Activated naive CD4-positive, alpha-beta T cell treated with anti-CD3 and anti-CD28 coated beads, Interleukin-2, amount 50 U/mL, for 72 hours (primary cell): Measurements from ENCODE around the gene STOML2. TPM values are rescaled to one million over a fixed set of nuclear protein-coding genes. Genes with fewer than 3 reads are reported as not detected.

Experiments used
- ATAC-seq, 2 donors: fragments of 150-1000 bp; cut with Tn5 transposase; 2 replicates each; pipeline ENCODE4 v1.10.0; 2021; ENCODE audit warnings: mild to moderate bottlenecking in 2 of 2, moderate library complexity in 2 of 2
- DNase-seq, 2 donors: peaks; one replicate each; pipeline ENCODE4 v3.0.0; 2021 to 2022; ENCODE audit warnings: low spot score in 2 of 2
- H3K27ac Mint-ChIP-seq, 2 donors: one replicate each; pipeline ENCODE4 v1.8.0; 2022; ENCODE audit warnings: mild to moderate bottlenecking in 2 of 2, mixed read lengths in 2 of 2
- H3K36me3 Mint-ChIP-seq, 2 donors: one replicate each; pipeline ENCODE4 v1.8.0; 2022; ENCODE audit warnings: mixed read lengths in 2 of 2
- H3K9me3 Mint-ChIP-seq, 2 donors: one replicate each; pipeline ENCODE4 v1.8.0; 2022; ENCODE audit warnings: mixed read lengths in 2 of 2
- total RNA-seq, 2 donors: library from RNA; stranded (reverse); gene quantifications; one replicate each; pipeline ENCODE4 v1.2.3, GENCODE V29; 2022

STOML2 gene
- total RNA-seq, 2 donors from 2014 or later = 151 to 216 TPM

- H3K9me3 Mint-ChIP-seq = no peaks in the 10 kb centered on the region
- H3K36me3 Mint-ChIP-seq = peaks cover 52 to 57% of the 10 kb centered on the region in 2 donors
- DNase-seq (no peak), ATAC-seq (no peak)
- peak overlapping the region in 1 of 2 donors; percentile 84 for H3K27ac Mint-ChIP-seq
Observed at GRCh38 chr9:35060548-35061207, 42.3 kb downstream of the STOML2 start.

GRCh38 chr9:35059438-35059837, 43.5 kb downstream of the STOML2 start:
- no peak for ATAC-seq
- DNase-seq = no peak
- H3K9me3 Mint-ChIP-seq = no peaks in the 10 kb centered on the region
- H3K36me3 Mint-ChIP-seq = peaks cover 52 to 63% of the 10 kb centered on the region in 2 donors
- peak overlapping the region in 1 of 2 donors; percentile 84 for H3K27ac Mint-ChIP-seq

- Mint-ChIP-seq H3K36me3 (peaks cover 42 to 59% of the 10 kb centered on the region in 2 donors), H3K9me3 (no peaks in the 10 kb centered on the region), H3K27ac (no peak overlapping the region)
- ATAC-seq = peak in 1 of 2 donors; percentile 14
- no peak for DNase-seq
Observed at GRCh38 chr9:35057271-35057620, 45.7 kb downstream of the STOML2 start.

DNA sequence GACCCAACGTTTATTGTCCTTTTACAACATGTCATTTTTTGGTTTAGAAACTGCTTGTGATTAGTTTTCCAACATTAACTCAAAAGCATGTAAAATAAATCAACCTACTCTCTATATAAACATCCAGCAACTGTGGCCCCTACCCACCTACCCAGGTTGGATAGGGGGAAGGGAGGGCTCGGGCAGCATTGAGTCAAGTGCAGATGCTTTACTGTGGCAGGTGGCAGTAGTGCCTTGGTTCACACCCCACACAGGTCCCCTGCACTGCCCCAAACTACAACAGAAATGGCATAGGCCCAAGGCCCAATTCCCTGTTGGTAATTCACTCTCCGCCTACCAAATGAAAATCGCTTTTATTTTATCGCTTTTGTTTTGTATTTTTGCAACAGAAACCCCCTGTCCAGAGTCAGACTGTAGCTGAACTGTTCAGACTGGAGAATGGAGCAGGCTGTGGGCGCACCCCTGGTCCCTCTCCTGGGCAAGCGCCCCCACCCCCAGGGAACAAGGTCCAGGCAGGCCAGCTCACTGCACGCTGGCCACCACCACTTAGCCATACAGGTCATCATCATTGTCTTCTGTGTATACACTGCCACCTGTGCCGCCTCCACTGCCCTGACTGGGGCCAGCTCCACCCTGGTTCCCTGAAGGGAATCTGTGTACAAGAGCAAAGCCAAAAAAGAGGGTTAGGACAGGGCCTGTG, 46.2 kb downstream of the STOML2 start:
- ATAC-seq = peak; percentile 31 to 36
- no peaks in the 10 kb centered on the region for H3K9me3 Mint-ChIP-seq
- DNase-seq = no peak
- H3K27ac Mint-ChIP-seq = no peak overlapping the region
- peaks cover 39 to 55% of the 10 kb centered on the region in 2 donors for H3K36me3 Mint-ChIP-seq

DNA sequence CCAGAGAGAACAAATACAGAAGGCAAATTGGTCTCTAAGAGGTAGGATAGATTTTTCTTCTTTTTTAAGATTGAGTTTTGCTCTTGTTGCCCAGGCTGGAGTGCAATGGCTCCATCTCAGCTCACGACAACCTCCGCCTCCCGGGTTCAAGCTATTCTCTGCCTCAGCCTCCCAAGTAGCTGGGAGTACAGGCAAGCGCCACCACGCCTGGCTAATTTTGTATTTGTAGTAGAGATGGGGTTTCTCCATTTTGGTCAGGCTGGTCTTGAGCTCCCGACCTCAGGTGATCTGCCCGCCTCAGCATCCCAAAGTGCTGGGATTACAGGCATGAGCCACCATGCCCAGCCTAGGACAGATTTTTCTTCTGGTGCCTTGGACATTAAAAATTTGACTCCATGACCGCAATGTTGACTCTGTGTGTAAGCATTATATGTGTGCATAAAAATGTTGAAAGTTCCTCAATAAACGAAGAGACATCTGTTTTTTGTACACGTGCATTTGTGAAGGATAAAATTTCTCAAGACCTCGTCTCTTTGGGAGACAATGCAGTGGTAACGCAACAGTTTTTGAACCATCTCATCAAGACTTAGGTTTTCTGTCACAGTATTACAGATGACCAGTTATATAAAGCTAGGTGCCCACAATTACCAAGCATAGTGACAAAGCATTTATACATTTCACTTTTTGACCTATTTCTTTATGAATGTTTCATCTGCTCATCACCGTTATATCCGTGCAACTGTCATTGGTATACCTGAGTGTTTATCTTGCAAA, 47.9 kb downstream of the STOML2 start:
- H3K9me3 Mint-ChIP-seq = no peaks in the 10 kb centered on the region
- ATAC-seq (no peak), DNase-seq (no peak)
- H3K36me3 Mint-ChIP-seq = peaks cover 29 to 44% of the 10 kb centered on the region in 2 donors
- peak overlapping the region in 1 of 2 donors; percentile 47 for H3K27ac Mint-ChIP-seq

GRCh38 chr9:35054185-35054835, 48.6 kb downstream of the STOML2 start:
- Mint-ChIP-seq H3K27ac (no peak overlapping the region), H3K36me3 (peaks cover 25 to 38% of the 10 kb centered on the region in 2 donors)
- no peak for ATAC-seq

GRCh38 chr9:35051069-35051967, 51.6 kb downstream of the STOML2 start:
- peak in 1 of 2 donors; percentile 62 for DNase-seq
- Mint-ChIP-seq H3K36me3 (peaks cover 6 to 24% of the 10 kb centered on the region in 2 donors), H3K27ac (peak overlapping the region; percentile 42 to 96), H3K9me3 (no peaks in the 10 kb centered on the region)
- peak; percentile 67 to 77 for ATAC-seq

More at GRCh38 chr9:35054185-35054835, 48.6 kb downstream of the STOML2 start:
- no peaks in the 10 kb centered on the region for H3K9me3 Mint-ChIP-seq
- no peak for DNase-seq

Other genes starting within 250 kb of the STOML2 start
- gene PHF24, start 144.8 kb downstream of the STOML2 start, total RNA-seq = under 1 TPM; 0.06 to 0.09 TPM
- gene DNAJB5, start 113.4 kb downstream of the STOML2 start, total RNA-seq = 10 to 100 TPM in 1 of 2 donors, 1 to 10 TPM in 1; 9.3 to 42.5 TPM
- 100 to 1,000 TPM; 208 to 305 TPM for gene VCP, start 30.5 kb downstream of the STOML2 start, total RNA-seq
- 100 to 1,000 TPM; 114 to 194 TPM for gene FANCG, start 23.2 kb downstream of the STOML2 start, total RNA-seq
- 10 to 100 TPM; 13.0 to 20.3 TPM for gene PIGO, start 6.5 kb downstream of the STOML2 start, total RNA-seq
- 10 to 100 TPM in 1 of 2 donors, 1 to 10 TPM in 1; 6.9 to 19.9 TPM for gene ATOSB, start 12.7 kb upstream of the STOML2 start, total RNA-seq
- gene UNC13B, start 58.9 kb upstream of the STOML2 start, total RNA-seq = 1 to 10 TPM; 2.3 to 5.0 TPM